HFF-Myc (cell line): ENCODE data around the gene MEGF9.

Experiments
- DNase-seq: peaks from one replicate; pipeline ENCODE4 v3.0.0-alpha.2; 2011; ENCODE audit warnings: low read depth; ENCODE audit errors: extremely low read depth
- H3K4me3 ChIP-seq: replicated peaks from 2 replicates; pipeline ENCODE4 v1.5.1; 2011; ENCODE audit warnings: low read depth, mild to moderate bottlenecking, control low read depth, low read length
- TF ChIP-seq, protein P1 (sequence below): IDR thresholded peaks from 2 replicates; pipeline ENCODE4 v1.5.1; 2012; ENCODE audit warnings: mild to moderate bottlenecking, low read depth, low read length, control low read depth; ENCODE audit errors: missing control alignments

Gene MEGF9

DNA sequence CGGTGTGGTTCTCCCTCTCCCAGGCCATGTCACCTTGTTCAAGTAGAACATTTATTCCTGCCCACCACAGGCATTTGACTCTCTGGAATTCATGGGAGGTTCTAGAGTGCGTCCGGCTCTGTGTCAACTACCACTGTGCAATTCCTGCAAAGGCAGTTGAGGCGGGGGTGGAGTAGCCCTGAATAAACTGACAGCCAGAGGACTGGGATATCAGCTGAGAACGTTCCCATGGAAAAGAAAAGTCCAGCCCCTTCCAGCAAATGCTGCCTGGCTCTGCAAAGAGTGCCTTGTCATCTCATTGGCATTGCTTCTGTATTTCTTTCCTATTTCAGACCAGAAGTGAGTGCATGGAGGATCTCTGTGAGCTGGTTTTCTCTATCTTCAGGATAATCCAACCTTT is 18.9 kb upstream of the MEGF9 start:
- no peak for DNase-seq
- H3K4me3 ChIP-seq: no peak overlapping the region
- TF ChIP-seq, protein P1, sequence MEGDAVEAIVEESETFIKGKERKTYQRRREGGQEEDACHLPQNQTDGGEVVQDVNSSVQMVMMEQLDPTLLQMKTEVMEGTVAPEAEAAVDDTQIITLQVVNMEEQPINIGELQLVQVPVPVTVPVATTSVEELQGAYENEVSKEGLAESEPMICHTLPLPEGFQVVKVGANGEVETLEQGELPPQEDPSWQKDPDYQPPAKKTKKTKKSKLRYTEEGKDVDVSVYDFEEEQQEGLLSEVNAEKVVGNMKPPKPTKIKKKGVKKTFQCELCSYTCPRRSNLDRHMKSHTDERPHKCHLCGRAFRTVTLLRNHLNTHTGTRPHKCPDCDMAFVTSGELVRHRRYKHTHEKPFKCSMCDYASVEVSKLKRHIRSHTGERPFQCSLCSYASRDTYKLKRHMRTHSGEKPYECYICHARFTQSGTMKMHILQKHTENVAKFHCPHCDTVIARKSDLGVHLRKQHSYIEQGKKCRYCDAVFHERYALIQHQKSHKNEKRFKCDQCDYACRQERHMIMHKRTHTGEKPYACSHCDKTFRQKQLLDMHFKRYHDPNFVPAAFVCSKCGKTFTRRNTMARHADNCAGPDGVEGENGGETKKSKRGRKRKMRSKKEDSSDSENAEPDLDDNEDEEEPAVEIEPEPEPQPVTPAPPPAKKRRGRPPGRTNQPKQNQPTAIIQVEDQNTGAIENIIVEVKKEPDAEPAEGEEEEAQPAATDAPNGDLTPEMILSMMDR: no peak

DNA sequence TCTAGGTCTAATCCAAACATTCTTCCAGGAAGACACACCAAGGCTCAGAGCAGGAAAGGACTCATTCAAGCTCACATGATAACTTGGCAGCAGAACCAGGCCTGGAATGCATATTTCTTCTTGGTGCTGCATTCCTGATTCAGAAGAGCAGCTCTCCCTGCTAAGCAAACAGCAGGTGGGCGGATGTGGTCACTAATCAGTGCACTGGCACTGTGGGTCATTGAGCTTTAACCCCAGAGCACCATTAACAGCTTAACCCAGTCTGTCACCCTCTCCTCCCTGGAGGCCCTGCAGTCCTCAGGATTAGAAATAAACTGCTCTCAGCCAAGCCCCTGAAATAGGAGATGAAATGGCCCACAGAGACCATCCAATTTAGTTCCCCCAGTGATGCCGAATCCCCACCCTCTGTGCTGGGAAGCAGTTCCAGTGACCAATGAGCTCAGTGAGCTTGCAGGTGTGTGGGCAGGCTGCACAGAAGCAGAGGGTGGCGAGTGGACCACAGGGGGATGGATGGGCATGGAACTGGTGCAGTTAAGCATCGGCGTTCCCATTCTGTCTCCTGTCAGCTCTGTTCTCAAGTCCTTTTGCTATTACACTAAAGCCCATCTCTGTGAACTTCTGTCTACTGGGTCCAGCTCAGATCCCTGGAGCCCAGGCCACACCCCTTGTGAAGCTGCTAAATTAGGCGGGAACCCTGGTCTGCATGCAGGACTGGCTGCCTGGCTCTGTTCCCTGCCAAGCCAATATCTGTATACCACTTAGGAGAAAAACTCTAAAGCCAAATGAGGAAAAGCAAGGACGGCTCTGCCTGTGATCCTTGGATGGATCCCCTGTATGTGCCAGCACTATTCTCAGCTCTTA is 16.6 kb upstream of the MEGF9 start:
- TF ChIP-seq, protein P1: no peak
- peak; percentile 30 for DNase-seq
- no peak overlapping the region for H3K4me3 ChIP-seq

DNA sequence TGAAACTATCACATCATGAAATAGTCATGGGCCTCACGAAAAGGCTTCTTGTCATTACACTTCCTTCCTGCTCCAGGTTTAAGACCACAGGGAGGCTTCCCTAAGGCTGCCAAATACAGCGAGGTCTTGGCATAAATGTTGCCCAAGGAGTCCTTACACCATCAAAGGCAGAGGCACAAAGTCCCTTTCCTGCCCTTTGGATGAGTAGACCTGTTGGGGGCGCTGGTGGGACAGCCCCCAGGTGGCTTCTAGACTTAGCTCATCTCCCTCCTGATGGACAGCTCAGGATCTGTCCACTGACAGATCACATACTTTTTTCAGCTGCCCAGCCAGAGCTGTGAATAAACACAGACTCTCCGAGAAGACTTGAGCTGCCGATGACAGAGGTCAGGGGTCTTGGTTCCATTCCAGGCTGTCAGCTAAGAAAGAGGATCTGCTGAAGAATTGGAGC is 15.5 kb upstream of the MEGF9 start:
- H3K4me3 ChIP-seq: no peak overlapping the region
- DNase-seq: no peak
- TF ChIP-seq, protein P1: peak; percentile 20

DNA sequence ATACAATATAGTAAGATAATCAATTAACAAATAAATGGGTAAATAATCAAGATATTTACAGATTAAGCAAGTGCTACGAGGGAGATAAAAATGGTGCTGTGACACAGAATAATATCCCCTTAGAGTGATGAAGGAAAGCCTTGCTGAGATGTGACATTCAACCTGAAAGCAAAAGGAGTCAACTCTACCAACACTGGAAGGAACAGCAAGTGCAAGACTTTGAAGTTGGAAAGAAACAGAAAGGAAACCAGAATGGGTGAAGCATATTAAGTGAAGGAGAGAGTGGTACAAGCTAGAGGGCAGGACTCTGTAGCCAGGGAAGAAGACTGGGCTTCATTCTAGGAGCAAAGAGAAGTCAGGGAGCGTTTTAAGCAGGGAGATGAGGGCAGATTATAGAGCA is 12.2 kb upstream of the MEGF9 start:
- DNase-seq: no peak
- TF ChIP-seq, protein P1: no peak
- no peak overlapping the region for H3K4me3 ChIP-seq

GRCh38 chr9:120725907-120726306 is 11.6 kb upstream of the MEGF9 start:
- no peak overlapping the region for H3K4me3 ChIP-seq
- TF ChIP-seq, protein P1: no peak
- DNase-seq: no peak

DNA sequence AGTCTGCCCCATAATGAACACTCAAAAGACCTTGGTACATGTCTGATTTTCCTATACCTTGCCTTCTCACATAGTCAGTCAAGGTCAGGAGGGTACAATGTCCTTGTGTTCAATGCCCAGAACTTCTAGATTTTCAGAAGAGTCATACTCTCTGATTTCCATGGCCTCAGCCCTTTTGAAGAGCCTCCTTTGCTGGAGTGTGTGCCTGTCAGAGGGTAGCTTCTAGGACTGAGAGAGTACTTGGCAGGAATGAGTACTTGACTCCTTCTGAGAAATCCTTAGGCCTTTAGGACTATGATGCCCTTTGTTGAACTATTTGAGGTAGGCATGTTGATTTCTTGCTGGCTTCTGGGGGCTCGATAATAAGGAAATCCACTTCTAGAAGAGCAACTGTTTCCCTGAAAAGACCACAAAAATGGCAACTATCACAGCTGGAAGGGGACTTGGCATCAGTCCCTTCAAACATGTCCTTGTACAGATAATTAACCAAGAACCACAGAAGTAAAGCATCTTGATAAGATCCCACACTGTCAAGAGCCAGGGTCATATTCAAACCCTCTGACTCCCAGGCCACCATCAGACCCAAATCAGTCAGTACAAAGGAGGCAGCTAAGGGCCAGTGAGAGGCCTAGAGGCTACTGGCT is 10.6 kb upstream of the MEGF9 start:
- no peak for DNase-seq
- TF ChIP-seq, protein P1: no peak

More for the DNA sequence above, 10.6 kb upstream of the MEGF9 start:
- no peak overlapping the region for H3K4me3 ChIP-seq
